CD4-positive, CD25-positive, alpha-beta regulatory T cell (primary cell): ENCODE results near the gene XRCC2. TPM values are rescaled to one million over a fixed set of nuclear protein-coding genes. Genes with fewer than 3 reads are reported as not detected.

ENCODE experiments used
- ATAC-seq, 2 donors: fragments of 150-1000 bp; cut with Tn5 transposase; one replicate each; pipeline ENCODE4 v1.10.0; 2021; ENCODE audit warnings: low read depth in 2 of 2, moderate number of reproducible peaks in 2 of 2, moderate library complexity in 1 of 2
- DNase-seq, 3 donors: peaks; one replicate each; pipeline versions ENCODE4 v3.0.0 to v3.0.0-alpha.2; 2012 to 2022; ENCODE audit warnings: mixed read lengths in 1 of 3
- H3K27ac ChIP-seq: one replicate; pipeline ENCODE4 v1.7.0; 2013; ENCODE audit warnings: mild to moderate bottlenecking, low read length; ENCODE audit not compliant: insufficient read depth, poor library complexity, severe bottlenecking
- H3K27me3 ChIP-seq: one replicate; pipeline ENCODE4 v1.7.0; 2013; ENCODE audit warnings: low read length; ENCODE audit not compliant: control insufficient read depth, insufficient read depth
- H3K36me3 ChIP-seq: one replicate; pipeline ENCODE4 v1.7.0; 2013; ENCODE audit warnings: mild to moderate bottlenecking, low read length, moderate library complexity; ENCODE audit not compliant: control insufficient read depth, insufficient read depth
- H3K4me1 ChIP-seq: 2 replicates; pipeline ENCODE4 v1.7.0; 2013; ENCODE audit warnings: mild to moderate bottlenecking, low read length; ENCODE audit not compliant: insufficient read depth, control insufficient read depth, poor library complexity, severe bottlenecking
- H3K4me3 ChIP-seq: one replicate; pipeline ENCODE4 v1.7.0; 2013; ENCODE audit warnings: low read depth, mild to moderate bottlenecking, low read length, moderate library complexity
- H3K9me3 ChIP-seq, 2 experiments: 1 replicate in 1 of 2; 2 replicates in 1 of 2; pipeline ENCODE4 v1.7.0; 2013; ENCODE audit warnings: low read length in 2 of 2, mild to moderate bottlenecking in 1 of 2, moderate library complexity in 1 of 2; ENCODE audit not compliant: control insufficient read depth in 2 of 2
- H3K27ac Mint-ChIP-seq, 3 donors: one replicate each; pipeline ENCODE4 v1.8.0; 2020 to 2022; ENCODE audit warnings: mild to moderate bottlenecking in 3 of 3, mixed read lengths in 3 of 3, moderate library complexity in 2 of 3
- H3K27me3 Mint-ChIP-seq: one replicate; pipeline ENCODE4 v1.8.0; 2022; ENCODE audit warnings: mild to moderate bottlenecking, mixed read lengths
- H3K36me3 Mint-ChIP-seq: one replicate; pipeline ENCODE4 v1.8.0; 2020; ENCODE audit warnings: mixed read lengths
- H3K4me1 Mint-ChIP-seq, 4 donors: one replicate each; pipeline ENCODE4 v1.8.0; 2020 to 2022; ENCODE audit warnings: mixed read lengths in 4 of 4, mild to moderate bottlenecking in 1 of 4
- H3K4me3 Mint-ChIP-seq, 4 donors: one replicate each; pipeline ENCODE4 v1.8.0; 2020 to 2022; ENCODE audit warnings: mild to moderate bottlenecking in 4 of 4, mixed read lengths in 4 of 4, moderate library complexity in 3 of 4
- H3K9me3 Mint-ChIP-seq, 7 donors: one replicate each; pipeline ENCODE4 v1.8.0; 2020 to 2022; ENCODE audit warnings: mixed read lengths in 7 of 7, mild to moderate bottlenecking in 3 of 7, moderate library complexity in 2 of 7
- polyA plus RNA-seq, 4 donors: library from polyadenylated mRNA; unstranded; fragments of 300-500 nt; fragmentation: Illumina TruSeq; gene quantifications; one replicate each; pipeline ENCODE4 v1.2.3, GENCODE V29; 2021
- total RNA-seq: library from RNA; stranded (reverse); gene quantifications from one replicate; pipeline ENCODE4 v1.2.3, GENCODE V29; 2022

The XRCC2 gene
- total and polyA plus RNA-seq, 5 donors from 2014 or later = 0.12 to 1.1 (median 0.36) TPM

DNA sequence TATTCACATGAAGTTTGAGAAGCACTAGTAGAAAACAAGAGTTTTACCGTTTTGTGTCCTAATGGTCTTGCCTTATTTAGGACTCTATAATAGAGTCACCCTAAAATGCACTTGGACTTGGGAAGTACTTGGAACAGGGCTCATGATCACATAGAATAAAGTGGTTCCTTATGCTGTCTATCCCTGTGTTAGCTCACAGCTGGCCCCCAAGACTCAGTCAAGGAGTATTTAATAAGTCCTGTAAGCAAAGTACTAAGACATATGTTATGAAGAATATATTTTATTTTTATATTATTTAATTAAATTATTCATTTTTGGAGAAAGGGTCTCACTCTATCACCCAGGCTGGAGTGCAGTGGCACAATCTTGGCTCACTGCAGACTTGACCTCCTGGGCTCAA, 54.5 kb downstream of the XRCC2 start:
- Histone ChIP-seq H3K27me3 (no peaks in the 10 kb centered on the region), H3K27ac (no peak overlapping the region), H3K4me3 (no peak overlapping the region), H3K4me1 (no peaks in the 10 kb centered on the region), H3K36me3 (no peaks in the 10 kb centered on the region), H3K9me3 (no peaks in the 10 kb centered on the region)
- no peak overlapping the region for H3K27ac Mint-ChIP-seq
- no peaks in the 10 kb centered on the region for H3K36me3 Mint-ChIP-seq
- no peaks in the 10 kb centered on the region for H3K4me1 Mint-ChIP-seq
- ATAC-seq (no peak), DNase-seq (no peak)
- peaks cover 23% of the 10 kb centered on the region for H3K27me3 Mint-ChIP-seq
- no peak overlapping the region for H3K4me3 Mint-ChIP-seq
- no peaks in the 10 kb centered on the region for H3K9me3 Mint-ChIP-seq

DNA sequence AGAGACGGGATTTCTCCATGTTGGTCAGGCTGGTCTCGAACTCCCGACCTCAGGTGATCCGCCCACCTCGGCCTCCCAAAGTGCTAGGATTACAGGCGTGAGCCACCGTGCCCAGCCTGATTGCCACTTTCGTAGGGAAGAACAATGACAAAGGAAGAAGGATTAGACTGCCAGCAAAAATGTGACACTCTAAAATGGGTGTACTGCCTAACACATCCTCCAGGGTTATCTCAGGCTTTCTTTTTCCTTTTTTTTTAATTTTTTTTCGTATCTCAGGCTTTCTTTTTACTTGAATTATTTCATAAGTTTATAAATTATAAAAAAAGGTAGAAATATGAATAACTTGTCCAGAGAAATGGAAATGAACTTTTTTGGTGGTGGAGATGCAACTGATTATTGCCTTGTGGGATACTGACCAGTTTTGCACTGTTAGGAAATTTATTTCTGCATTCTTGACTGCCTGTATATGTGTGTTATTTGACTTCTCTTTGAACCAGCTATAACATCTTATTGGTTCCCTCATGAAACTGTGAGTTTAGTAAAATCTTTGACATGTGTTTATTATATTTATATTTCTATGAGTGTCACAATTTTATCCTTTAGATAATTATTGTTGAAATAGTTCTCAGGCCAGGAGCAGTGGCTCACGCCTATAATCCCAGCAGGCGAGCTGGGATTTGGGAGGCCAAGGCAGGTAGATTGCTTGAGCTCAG, 56.8 kb downstream of the XRCC2 start:
- no peaks in the 10 kb centered on the region for H3K9me3 ChIP-seq
- no peaks in the 10 kb centered on the region for H3K4me1 ChIP-seq
- H3K4me3 ChIP-seq = no peak overlapping the region
- Mint-ChIP-seq H3K27ac (peak overlapping the region in 1 of 3 donors; percentile 38), H3K4me1 (no peaks in the 10 kb centered on the region), H3K9me3 (no peaks in the 10 kb centered on the region), H3K4me3 (no peak overlapping the region), H3K36me3 (no peaks in the 10 kb centered on the region), H3K27me3 (peaks cover 16% of the 10 kb centered on the region)
- no peaks in the 10 kb centered on the region for H3K27me3 ChIP-seq
- H3K36me3 ChIP-seq = no peaks in the 10 kb centered on the region
- no peak overlapping the region for H3K27ac ChIP-seq
- ATAC-seq (no peak), DNase-seq (no peak)

DNA sequence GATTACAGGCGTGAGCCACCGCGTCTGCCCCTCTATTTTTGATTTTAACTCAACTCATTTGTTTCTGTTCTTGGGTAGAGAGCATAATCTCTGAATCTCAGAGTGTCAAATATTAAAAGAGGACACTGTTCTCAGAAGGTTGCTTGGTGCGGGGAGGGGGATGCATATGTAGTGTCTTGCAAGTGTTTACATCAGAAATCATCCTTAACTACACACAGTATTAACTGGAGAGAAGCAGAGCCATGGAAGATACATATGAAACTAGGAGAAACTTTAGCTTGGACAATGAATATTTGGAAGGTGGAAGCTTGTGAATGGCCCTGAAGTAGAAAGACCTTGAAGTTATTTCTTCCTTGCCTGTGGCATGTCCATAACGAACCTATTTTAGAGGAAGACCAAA, 57.5 kb downstream of the XRCC2 start:
- Histone ChIP-seq H3K27me3 (no peaks in the 10 kb centered on the region), H3K4me1 (no peaks in the 10 kb centered on the region), H3K36me3 (no peaks in the 10 kb centered on the region), H3K27ac (no peak overlapping the region), H3K4me3 (no peak overlapping the region), H3K9me3 (no peaks in the 10 kb centered on the region)
- no peak overlapping the region for H3K27ac Mint-ChIP-seq
- no peak for ATAC-seq
- H3K9me3 Mint-ChIP-seq = no peaks in the 10 kb centered on the region
- DNase-seq = no peak
- H3K36me3 Mint-ChIP-seq = no peaks in the 10 kb centered on the region
- peaks cover 15% of the 10 kb centered on the region for H3K27me3 Mint-ChIP-seq
- no peak overlapping the region for H3K4me3 Mint-ChIP-seq
- H3K4me1 Mint-ChIP-seq = no peaks in the 10 kb centered on the region

DNA sequence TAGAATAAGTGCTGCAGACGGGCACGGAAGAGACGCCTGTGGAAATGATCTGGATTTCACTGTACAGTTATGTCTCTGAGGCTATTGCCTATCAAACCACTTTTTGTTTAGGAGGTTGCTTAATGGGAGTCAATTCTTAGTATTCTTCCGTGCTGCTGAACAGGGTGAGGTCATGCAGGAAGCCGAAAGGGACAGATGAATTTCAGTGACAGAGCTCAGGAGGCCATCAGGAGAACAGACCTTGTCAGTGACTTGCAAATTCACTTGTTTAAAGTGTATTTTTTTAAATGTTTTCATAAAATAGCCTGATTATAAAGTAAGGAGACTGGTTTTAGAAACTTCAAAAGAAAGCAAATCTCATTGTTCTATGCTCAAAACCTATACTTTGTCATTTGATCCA, 58.9 kb downstream of the XRCC2 start:
- no peaks in the 10 kb centered on the region for H3K9me3 ChIP-seq
- no peak overlapping the region for H3K4me3 ChIP-seq
- H3K27me3 ChIP-seq = no peaks in the 10 kb centered on the region
- Mint-ChIP-seq H3K9me3 (peaks cover 0 to 8% (median 0%) of the 10 kb centered on the region in 7 donors), H3K4me3 (no peak overlapping the region), H3K4me1 (no peaks in the 10 kb centered on the region), H3K36me3 (no peaks in the 10 kb centered on the region), H3K27me3 (peaks cover 11% of the 10 kb centered on the region), H3K27ac (no peak overlapping the region)
- ATAC-seq = no peak
- H3K27ac ChIP-seq = no peak overlapping the region
- no peaks in the 10 kb centered on the region for H3K36me3 ChIP-seq
- no peak for DNase-seq
- H3K4me1 ChIP-seq = no peaks in the 10 kb centered on the region

DNA sequence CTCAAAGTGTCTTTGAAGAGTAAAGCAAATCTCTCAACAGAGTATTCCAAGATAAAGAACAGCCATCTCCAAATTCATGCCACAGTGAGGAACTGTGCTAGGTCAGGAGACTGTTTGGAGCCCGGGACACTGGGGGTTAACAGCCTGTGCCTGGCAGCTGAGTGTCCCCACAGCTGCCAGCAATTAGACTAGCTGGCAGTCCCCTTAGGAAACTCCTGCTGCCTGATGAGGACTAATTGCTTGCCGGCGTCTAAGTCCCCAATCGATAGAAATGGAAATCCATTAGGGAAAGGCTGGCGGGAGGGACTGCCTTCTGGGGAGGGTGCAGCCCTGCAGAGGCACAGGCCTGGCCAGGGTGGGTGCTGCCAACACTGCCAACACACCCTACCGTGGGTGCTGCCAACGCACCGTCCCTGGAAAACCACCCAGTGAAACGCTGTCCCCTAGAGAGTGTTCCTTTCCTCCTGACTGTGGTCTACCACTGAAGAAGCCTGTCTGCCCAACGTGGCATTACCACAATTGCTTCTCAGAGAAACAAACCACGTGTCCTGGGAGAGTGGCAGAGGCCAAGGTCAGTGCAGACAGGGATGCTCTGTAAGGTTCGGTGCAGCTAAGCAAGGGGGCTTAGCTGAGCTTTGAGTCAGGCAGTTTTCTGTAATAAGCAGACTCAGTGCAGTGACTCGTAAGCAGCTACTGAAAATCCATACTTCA, 60.8 kb downstream of the XRCC2 start:
- no peaks in the 10 kb centered on the region for H3K27me3 ChIP-seq
- H3K4me3 ChIP-seq = no peak overlapping the region
- no peaks in the 10 kb centered on the region for H3K4me1 Mint-ChIP-seq
- H3K27ac Mint-ChIP-seq = no peak overlapping the region
- DNase-seq (no peak), ATAC-seq (no peak)
- H3K36me3 Mint-ChIP-seq = no peaks in the 10 kb centered on the region
- H3K9me3 Mint-ChIP-seq = peaks cover 0 to 8% (median 0%) of the 10 kb centered on the region in 7 donors
- H3K36me3 ChIP-seq = no peaks in the 10 kb centered on the region
- H3K4me3 Mint-ChIP-seq = no peak overlapping the region
- H3K27ac ChIP-seq = no peak overlapping the region
- H3K4me1 ChIP-seq = no peaks in the 10 kb centered on the region
- H3K9me3 ChIP-seq = no peaks in the 10 kb centered on the region
- peaks cover 10% of the 10 kb centered on the region for H3K27me3 Mint-ChIP-seq

DNA sequence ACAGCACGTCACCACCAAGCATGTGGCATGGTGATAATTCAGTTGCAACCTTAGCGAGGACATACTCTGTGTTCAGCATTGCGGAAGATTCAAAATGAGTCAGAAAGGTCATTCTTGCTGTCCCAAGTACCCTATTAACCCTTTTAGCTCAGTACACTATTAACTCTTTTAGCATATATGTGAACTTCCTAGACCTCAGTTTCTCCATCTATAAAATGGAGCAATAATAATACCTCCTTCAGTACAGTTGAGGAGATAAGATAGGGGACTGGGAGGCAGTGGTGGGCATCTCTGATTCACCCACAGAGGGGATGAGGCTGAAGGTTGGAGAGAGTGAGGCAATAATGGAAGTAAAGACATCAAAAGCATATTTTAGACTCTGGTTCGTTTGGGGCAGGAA, 67.3 kb downstream of the XRCC2 start:
- H3K4me1 Mint-ChIP-seq = no peaks in the 10 kb centered on the region
- H3K27ac Mint-ChIP-seq = no peak overlapping the region
- Histone ChIP-seq H3K4me1 (no peaks in the 10 kb centered on the region), H3K4me3 (no peak overlapping the region), H3K36me3 (no peaks in the 10 kb centered on the region), H3K9me3 (no peaks in the 10 kb centered on the region), H3K27ac (no peak overlapping the region), H3K27me3 (no peaks in the 10 kb centered on the region)
- no peaks in the 10 kb centered on the region for H3K36me3 Mint-ChIP-seq
- peaks cover 0 to 8% (median 0%) of the 10 kb centered on the region in 7 donors for H3K9me3 Mint-ChIP-seq
- H3K27me3 Mint-ChIP-seq = no peaks in the 10 kb centered on the region
- no peak overlapping the region for H3K4me3 Mint-ChIP-seq
- ATAC-seq = no peak
- no peak for DNase-seq

DNA sequence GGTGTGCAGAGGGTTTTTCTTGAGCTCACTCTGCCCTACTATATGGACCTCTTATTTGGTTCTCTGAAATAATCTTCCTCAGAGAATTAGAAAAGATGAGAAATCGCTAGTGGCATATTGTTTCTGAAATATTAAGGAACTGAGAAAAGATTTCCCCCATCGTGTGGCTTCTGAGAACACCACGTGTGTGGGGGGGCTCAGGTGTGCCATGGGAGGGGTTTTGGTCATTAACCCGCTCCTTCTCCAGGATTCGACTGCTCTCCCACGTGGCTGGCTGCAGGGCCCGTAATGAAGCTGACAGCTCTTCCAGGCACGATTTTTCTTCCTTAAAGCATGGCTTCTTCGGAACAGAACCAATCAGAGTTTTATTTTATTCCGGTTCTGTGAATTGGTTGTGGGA, 67.7 kb downstream of the XRCC2 start:
- H3K27ac Mint-ChIP-seq = no peak overlapping the region
- no peak overlapping the region for H3K4me3 Mint-ChIP-seq
- Histone ChIP-seq H3K4me3 (no peak overlapping the region), H3K27me3 (no peaks in the 10 kb centered on the region), H3K9me3 (no peaks in the 10 kb centered on the region), H3K36me3 (no peaks in the 10 kb centered on the region), H3K4me1 (no peaks in the 10 kb centered on the region), H3K27ac (no peak overlapping the region)
- ATAC-seq (no peak), DNase-seq (no peak)
- H3K27me3 Mint-ChIP-seq = no peaks in the 10 kb centered on the region
- H3K9me3 Mint-ChIP-seq = peaks cover 0 to 8% (median 0%) of the 10 kb centered on the region in 7 donors
- no peaks in the 10 kb centered on the region for H3K36me3 Mint-ChIP-seq
- no peaks in the 10 kb centered on the region for H3K4me1 Mint-ChIP-seq

DNA sequence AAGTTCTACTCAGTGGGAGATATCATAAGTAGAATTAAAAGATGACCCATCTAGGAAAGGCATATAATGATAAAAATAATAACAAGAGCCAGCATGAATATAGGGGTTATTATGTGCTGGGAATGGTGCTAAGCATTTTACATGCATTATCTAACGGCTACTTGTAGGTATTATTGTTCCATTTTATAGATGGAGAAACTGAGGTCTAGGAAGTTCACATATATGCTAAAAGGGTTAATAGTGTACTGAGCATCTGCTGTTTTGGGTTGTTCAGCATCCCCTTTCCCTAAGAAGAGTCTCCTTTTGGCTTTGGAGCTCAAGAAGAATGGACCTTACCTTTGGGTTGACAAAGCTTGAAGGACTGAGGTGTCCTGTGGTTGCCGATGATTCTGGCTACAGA, 68.9 kb downstream of the XRCC2 start:
- Mint-ChIP-seq H3K27ac (no peak overlapping the region), H3K36me3 (no peaks in the 10 kb centered on the region), H3K4me1 (no peaks in the 10 kb centered on the region), H3K9me3 (peaks cover 0 to 2% (median 0%) of the 10 kb centered on the region in 7 donors), H3K4me3 (no peak overlapping the region), H3K27me3 (no peaks in the 10 kb centered on the region)
- DNase-seq (no peak), ATAC-seq (no peak)
- Histone ChIP-seq H3K4me1 (no peaks in the 10 kb centered on the region), H3K9me3 (no peaks in the 10 kb centered on the region), H3K4me3 (no peak overlapping the region), H3K27me3 (no peaks in the 10 kb centered on the region), H3K27ac (no peak overlapping the region), H3K36me3 (no peaks in the 10 kb centered on the region)
